HT1080 (cell line): ENCODE data around the gene PLEKHG3. TPM values are rescaled to one million over a fixed set of nuclear protein-coding genes. Genes with fewer than 3 reads are reported as not detected.

Experiments
- DNase-seq: peaks from one replicate; pipeline ENCODE4 v3.0.0-alpha.2; 2015; ENCODE audit warnings: low read depth
- total RNA-seq: library from RNA; depleted of rRNA; stranded (reverse); fragments of >200 nt; shearing (Covaris generic); gene quantifications from 2 replicates; pipeline ENCODE4 v1.2.3, GENCODE V29; 2014

Gene PLEKHG3
- total RNA-seq, 1 experiment from 2014 or later: 27.9 TPM

DNA sequence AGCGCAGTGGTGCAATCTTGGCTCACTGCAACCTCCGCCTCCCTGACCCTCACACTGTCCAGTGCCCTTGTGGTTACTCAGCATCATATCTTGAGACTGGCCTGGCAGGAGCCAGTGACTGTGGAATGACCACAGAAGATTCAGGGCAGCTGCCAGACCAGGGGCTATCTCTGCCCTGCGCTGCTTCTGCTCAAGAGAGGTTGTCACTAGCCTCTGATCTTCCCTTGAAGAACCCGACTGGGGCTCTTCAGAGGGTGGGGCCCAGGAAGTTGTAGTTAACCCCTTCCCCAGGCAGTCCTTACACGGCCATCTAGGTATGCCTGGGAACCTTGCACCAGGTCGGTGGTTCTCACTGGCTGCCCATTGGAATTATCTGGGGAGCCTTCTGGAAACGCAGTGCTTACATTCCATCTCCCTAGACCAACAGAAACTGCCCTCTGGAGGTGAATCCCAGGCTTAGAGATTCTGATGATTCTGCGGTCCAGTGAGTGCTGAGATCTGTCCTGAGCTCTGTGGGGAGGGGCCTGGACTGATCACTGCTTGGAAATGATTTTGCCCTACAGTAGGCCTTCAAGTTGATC lies 41.4 kb downstream of the PLEKHG3 start:
- no peak for DNase-seq

DNA sequence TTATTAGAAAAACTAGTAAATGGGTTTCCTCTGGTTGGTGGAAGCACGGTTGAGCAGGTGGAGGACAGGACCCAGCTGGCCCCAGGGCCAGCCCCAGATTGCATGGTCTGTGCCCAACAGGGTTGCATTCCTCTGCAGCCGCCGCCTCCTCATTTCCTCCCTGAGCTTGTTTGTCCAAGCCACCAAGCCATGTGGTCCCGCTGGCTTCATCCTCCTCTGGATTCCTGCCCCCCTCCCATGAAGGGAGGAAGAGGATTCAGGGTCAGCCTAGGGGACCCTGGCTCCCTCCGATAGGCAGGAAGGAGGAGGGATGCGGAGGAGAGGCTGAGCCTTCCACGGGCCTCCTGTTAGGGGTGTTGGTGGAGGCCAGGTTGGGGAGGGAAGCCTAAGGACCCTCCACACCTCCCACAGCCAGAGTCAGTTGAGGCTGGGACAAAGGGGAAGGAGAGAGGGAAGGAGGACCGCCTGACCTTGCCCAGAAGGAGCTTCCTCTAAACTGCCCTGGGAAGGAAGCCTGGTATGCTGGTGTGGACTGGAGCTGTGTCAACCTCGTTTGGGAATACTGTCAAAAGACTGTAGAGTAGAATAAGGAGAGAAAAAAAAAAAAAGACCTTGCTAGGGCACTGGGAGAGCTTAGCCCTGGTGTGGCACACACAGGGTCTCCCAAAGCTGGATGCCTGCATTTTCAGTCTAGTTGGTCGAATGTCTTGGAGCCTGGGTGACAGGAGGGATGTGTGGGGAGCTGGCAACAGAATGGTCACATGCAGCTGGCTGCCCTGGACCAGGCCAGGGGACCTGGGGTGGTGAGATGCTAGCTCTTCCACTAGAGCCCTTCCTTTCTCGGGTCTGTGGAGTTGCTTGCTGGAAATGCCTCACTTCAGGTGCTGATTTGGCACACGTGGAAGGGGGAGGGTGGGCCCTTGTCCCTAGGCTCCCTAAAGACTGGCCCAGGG lies 42.4 kb downstream of the PLEKHG3 start:
- no peak for DNase-seq

- DNase-seq: no peak
Measured at GRCh38 chr14:64747327-64747726, 43.1 kb downstream of the PLEKHG3 start.

DNA sequence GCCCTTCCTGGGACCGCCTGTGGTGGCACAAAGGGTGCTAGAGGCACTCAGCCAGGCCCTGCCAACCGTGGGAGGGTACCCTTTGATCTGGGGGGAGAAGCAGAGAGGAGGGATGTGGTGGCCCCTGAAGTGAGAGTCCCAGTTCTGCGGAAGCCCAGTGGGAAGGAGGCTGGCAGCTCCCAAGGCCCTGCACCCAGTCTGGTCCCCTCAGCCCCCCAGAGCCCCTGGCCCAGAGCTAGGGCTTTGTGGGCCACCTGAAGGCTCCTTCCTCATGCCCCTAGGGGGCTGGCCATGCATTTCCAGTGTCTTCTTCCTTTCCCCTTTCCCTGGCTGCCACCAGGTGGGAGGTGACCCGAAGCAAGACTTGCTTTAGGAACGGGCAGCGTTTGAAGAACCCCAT lies 44.3 kb downstream of the PLEKHG3 start:
- DNase-seq: no peak

GRCh38 chr14:64748995-64749714 lies 44.9 kb downstream of the PLEKHG3 start:
- DNase-seq: no peak

DNA sequence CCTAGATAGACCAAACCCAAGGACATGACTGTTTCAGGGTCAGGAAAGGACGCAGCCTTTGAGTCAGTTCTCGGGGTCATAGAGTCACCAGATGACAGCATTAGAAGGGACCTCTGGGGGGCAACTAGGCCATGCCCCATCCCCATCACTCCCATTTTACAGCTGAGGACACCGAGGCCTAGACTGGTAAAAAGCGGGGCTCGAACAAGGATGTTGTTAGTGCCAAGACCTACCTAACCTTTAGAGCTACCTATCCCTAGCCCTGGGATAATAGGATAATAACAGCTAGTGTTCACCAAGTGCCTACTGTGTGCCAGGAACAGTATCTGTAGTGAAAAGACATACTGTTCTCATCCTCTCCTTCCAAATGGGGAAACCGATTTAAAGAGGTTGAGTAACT lies 48.7 kb downstream of the PLEKHG3 start:
- no peak for DNase-seq

DNA sequence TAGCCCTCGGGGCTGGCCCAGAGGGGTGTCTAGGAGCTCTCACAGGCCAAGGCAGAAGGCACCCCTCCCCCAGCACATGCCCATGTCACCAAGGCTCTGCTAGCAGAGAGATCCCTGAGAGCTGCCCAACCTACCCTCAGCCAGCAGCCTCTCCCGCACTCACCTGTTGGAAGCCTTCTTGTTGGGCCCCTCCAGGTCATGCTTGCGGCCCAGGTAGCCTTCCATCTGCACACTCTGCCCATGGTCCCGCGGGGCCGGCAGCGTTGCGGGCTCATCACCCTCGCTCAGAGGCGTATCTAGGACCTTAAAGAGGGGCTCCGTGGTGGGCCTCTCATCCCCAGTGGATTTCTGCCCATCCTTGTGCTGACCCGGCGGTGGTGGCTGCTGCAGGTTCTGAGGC lies 49.1 kb downstream of the PLEKHG3 start:
- no peak for DNase-seq

DNA sequence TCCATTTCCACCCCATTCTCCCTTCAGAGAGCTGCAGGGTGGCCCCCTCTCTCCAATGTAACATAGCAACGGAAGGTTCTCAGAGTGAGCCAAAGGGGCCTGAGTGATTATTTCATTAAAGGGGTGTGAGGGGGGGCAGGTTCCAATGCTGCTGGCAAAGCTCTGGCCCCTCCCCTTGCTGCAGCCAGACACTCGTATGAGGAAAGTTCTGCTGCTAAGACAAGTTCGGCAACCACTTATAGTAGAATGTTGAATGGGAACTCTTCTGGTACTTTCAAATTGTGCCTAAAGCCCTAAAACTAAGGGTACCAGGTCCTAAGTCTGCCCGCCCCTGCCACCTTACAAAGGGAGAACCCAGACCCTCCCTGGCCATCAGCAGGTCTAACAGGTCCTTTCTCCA lies 49.8 kb downstream of the PLEKHG3 start:
- no peak for DNase-seq

- DNase-seq: no peak
Measured at GRCh38 chr14:64754685-64755084, 50.5 kb downstream of the PLEKHG3 start.

GRCh38 chr14:64755781-64756221 lies 51.6 kb downstream of the PLEKHG3 start:
- peak; percentile 81 for DNase-seq

DNA sequence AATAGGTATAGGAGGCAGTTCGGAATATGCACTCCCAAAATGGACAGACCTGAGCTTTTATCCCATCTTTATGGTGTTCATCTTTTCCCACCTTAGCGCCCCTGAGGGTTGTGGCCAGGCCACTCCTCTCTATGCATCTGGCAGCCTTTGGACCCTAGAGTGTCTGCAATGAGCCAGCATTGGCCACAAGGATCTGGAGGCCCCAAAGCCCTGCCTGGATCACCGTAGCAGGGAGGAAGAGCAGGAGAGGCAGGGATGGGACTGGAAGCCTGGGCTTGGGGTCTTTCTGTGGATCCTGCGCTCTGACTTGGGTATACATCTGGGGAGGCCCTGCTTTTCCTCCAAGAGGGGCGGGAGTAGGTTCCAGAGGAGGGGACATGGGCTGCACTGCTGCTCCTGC lies 52.5 kb downstream of the PLEKHG3 start:
- no peak for DNase-seq

GRCh38 chr14:64757601-64758000 lies 53.4 kb downstream of the PLEKHG3 start:
- no peak for DNase-seq

- DNase-seq: no peak
Measured at GRCh38 chr14:64758025-64758521, 53.8 kb downstream of the PLEKHG3 start.

DNA sequence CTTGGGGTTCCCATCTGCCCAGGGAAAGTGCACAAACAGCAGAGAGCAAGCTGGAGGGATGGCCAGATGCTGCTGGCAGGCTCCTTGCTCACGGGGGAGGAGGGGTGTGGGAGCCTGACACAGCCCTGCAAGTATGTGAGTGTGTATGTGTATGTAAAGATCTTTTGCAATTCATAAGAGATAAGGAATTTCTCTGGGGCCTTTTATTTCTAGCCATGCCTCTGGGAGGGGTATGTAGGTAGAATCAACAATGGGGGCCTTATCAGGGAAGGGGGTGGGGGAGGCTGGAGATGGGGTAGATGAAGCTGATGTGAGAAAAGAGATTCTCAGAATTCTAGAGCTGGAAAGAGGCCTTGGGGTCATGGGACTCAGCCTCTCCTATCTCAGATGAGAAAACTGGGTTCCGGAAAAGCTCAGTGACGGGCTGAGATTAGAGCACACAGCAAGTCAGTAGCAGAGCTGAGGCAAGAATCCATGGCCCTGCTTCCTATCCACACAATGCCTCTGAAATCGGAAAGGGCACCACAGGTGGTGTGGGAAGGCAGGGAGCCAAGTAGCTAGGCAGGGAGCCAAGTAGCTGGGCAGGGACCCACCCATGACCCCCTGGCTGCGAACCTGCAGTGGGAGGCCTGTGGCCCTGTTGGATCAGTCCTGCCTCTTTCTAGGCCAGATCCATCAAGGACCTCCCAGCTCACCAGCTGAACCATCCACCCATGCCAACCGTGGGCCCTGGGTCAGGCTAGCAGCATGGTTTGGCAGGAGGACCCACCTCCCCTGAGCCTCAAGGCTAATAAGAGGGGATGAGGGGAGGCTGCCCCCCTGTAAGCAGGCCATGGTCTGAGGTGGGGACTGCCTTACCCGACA lies 54.7 kb downstream of the PLEKHG3 start:
- DNase-seq: peak; percentile 70

DNA sequence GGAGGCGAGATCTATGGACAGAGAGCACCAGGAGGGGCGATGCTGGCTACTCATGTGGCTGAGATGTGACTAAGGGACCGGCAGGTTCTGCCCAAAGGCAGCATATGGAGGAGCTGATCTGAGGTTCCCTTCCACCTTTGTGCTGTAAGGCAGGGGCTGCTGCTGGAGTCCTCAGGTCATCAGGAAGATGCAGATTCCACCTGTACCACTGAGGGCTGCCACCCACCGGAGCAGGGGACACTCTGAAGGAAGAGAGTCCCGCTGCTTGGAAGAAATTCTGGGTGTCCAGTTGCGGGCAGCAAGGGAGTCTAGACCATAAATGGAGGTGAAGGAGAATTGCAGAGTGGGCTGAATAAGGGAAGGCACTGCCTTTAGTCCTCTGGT lies 55.3 kb downstream of the PLEKHG3 start:
- DNase-seq: no peak

DNA sequence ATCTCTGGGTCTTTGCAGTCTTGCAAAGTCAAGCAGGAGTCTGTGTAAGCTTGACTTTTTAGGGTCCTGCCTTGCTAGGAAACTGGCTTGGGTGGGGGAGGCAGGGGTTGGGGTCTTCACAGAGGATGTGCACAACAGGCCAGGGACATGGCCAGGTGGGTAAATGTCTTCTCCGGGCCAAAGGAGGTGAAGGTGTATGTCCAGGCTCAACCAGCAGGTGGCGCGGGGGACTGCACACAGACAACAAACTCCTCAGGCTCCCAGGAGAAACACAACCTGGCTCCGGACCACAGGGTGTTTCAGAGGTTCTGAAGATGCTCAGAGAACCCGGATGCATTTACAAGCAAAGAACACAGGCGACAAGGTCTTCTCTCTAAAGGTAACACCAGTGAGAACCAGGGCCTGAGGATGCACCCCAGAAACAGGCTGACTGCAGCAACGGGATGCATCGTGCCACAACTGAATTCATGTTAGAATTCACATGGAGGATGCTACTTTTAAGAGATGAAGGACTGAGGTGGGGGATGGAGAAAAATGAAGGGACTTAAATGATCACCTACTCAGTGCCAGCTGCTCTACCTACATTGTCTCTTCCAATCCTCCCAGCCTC lies 56.0 kb downstream of the PLEKHG3 start:
- DNase-seq: peak; percentile 54

DNA sequence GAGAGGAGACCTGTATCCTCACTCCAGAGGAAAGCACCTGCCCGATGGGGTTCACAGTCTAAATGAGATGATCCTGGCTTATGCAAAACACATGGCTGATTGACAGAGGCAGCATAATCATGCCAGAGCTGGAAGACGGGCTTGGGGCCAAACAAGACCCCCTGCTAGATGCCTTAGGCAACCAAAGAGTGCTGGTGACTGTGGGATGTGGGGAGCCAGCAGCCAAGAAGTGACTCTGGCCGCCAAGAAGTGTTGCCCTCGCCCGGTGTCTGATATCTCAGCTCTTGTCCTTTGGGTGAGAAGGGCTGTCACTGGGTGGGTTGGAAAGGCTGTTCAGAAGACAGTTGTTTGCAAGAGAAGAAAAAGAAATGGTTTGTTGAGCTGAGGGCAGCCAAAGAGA lies 56.7 kb downstream of the PLEKHG3 start:
- DNase-seq: no peak

DNA sequence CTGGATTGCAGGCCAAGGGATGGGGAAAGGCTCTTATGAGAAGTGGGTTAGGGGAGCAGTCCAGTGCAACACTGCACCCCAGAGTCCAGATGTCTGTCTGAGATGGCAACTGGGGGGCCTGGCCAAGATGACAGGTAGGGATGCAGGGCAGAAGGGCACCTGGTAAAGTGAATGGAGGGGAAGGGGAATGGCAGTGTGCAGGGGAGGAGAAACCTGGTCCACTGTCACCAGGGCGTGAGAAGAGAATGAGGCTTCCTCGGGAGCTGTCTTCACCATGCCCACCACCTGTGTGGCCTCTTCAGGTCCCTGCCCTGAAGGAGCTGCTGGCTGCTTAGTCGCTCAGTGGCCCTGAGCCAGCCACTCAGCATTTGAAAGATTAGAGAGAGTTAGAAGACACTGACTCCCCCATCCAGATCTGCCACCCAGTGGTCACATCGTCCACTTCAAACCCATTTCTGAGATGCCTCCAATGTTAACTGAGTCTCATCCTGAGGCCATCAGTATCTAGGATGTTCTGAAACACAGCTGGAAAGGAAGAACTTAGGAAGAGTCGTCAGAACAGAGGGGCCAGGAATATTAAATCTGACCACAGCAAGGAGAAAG lies 57.3 kb downstream of the PLEKHG3 start:
- DNase-seq: no peak

- DNase-seq: peak; percentile 82
Measured at GRCh38 chr14:64762044-64763034, 58.1 kb downstream of the PLEKHG3 start.
